ENCODE data around the gene CTNNBL1. TPM values are rescaled to one million over a fixed set of nuclear protein-coding genes. Genes with fewer than 3 reads are reported as not detected.

The CTNNBL1 gene
- total RNA-seq, 2 donors from 2014 or later = 68.6 to 68.7 TPM

DNA sequence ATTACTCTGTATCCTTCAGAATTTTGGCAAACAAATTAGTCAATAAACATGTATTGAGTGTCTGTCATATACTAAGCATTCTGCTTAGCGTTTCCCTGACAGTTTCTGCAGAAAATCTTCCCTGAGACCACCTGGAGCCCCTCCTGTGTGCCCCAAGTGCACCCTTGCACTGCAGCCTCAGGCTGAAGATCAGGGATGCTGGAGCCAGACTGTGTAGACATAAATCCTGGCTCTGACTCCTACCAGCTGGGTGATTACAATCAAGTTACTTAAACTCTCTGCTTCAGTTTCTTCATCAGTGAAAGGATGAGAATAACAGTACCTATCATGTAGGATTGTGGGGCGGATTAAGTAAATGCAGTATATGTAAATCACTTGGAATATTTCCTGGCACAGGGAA lies 155.7 kb downstream of the CTNNBL1 start:
- H3K27ac Mint-ChIP-seq = no peak overlapping the region
- TF ChIP-seq, protein P1, sequence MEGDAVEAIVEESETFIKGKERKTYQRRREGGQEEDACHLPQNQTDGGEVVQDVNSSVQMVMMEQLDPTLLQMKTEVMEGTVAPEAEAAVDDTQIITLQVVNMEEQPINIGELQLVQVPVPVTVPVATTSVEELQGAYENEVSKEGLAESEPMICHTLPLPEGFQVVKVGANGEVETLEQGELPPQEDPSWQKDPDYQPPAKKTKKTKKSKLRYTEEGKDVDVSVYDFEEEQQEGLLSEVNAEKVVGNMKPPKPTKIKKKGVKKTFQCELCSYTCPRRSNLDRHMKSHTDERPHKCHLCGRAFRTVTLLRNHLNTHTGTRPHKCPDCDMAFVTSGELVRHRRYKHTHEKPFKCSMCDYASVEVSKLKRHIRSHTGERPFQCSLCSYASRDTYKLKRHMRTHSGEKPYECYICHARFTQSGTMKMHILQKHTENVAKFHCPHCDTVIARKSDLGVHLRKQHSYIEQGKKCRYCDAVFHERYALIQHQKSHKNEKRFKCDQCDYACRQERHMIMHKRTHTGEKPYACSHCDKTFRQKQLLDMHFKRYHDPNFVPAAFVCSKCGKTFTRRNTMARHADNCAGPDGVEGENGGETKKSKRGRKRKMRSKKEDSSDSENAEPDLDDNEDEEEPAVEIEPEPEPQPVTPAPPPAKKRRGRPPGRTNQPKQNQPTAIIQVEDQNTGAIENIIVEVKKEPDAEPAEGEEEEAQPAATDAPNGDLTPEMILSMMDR (conservative IDR thresholded peaks at IDR 0.05) = no peak
- H3K27me3 Mint-ChIP-seq (ENCODE audit: insufficient read depth) = no peaks in the 10 kb centered on the region
- H3K36me3 Mint-ChIP-seq (ENCODE audit: low read depth) = peaks cover 24% of the 10 kb centered on the region
- H3K9ac ChIP-seq (ENCODE audit: extremely low read depth, low read length, poor library complexity, severe bottlenecking) = no peak overlapping the region
- H3K27me3 ChIP-seq (ENCODE audit: control insufficient read depth, insufficient read depth, low read length, poor library complexity, severe bottlenecking) = no peaks in the 10 kb centered on the region
- no peak overlapping the region for H3K4me3 ChIP-seq (ENCODE audit: low read length)
- H3K36me3 ChIP-seq (ENCODE audit: control insufficient read depth, insufficient read depth, low read length) = peaks cover 11% of the 10 kb centered on the region
- H3K4me1 ChIP-seq (ENCODE audit: control insufficient read depth, insufficient read depth, low read length) = peaks cover 23% of the 10 kb centered on the region
- WGBS, 2 experiments (ENCODE audit: insufficient coverage in 1 of 2, insufficient read length in 1 of 2) = 95 to 98% methylated on average over 2 of the region's 2 CpGs
- peaks cover 44% of the 10 kb centered on the region for H3K4me1 Mint-ChIP-seq
- DNase-seq = no peak
- no peaks in the 10 kb centered on the region for H3K9me3 Mint-ChIP-seq
- H3K9me3 ChIP-seq (ENCODE audit: control insufficient read depth, low read length) = no peaks in the 10 kb centered on the region
- H3K27ac ChIP-seq (ENCODE audit: low read depth, low read length) = no peak overlapping the region
- H3K4me3 Mint-ChIP-seq = no peak overlapping the region

DNA sequence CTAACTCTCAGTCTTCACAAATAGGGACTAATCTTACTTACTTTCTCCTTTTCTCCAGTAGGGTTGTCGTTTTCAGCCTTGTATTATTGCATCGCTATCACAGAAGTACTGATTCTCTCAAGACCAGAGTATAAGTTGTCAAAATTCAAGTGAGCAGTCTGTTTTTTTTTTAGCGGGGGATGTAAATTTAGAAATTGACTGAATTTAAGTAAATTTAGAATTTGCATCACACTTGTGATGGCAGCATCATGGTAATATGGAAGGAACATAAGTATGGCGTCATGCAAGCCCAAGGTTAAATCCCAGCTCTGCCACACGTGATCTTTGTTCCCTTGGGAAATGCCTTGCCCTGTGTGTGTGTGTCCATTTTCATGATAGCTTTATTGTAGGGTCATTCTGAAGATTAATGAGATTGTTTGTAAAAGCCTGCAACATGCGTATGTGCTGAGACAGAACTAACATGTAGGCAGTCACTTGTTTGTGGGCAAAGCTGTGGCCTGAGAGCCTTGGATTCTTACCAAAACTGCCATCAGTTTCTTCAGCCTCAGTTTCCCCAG lies 156.3 kb downstream of the CTNNBL1 start:
- WGBS, 2 experiments (ENCODE audit: insufficient coverage in 1 of 2, insufficient read length in 1 of 2) = 88 to 95% methylated on average over 5 to 6 of the region's 6 CpGs
- DNase-seq = no peak
- no peaks in the 10 kb centered on the region for H3K27me3 ChIP-seq (ENCODE audit: control insufficient read depth, insufficient read depth, low read length, poor library complexity, severe bottlenecking)
- H3K36me3 Mint-ChIP-seq (ENCODE audit: low read depth) = peaks cover 27% of the 10 kb centered on the region
- H3K27me3 Mint-ChIP-seq (ENCODE audit: insufficient read depth) = no peaks in the 10 kb centered on the region
- H3K36me3 ChIP-seq (ENCODE audit: control insufficient read depth, insufficient read depth, low read length) = peaks cover 13% of the 10 kb centered on the region
- H3K27ac Mint-ChIP-seq = no peak overlapping the region
- H3K27ac ChIP-seq (ENCODE audit: low read depth, low read length) = no peak overlapping the region
- TF ChIP-seq, protein P1 (conservative IDR thresholded peaks at IDR 0.05) = no peak
- H3K9ac ChIP-seq (ENCODE audit: extremely low read depth, low read length, poor library complexity, severe bottlenecking) = no peak overlapping the region
- no peaks in the 10 kb centered on the region for H3K9me3 Mint-ChIP-seq
- peaks cover 40% of the 10 kb centered on the region for H3K4me1 Mint-ChIP-seq
- no peak overlapping the region for H3K4me3 Mint-ChIP-seq
- H3K4me3 ChIP-seq (ENCODE audit: low read length) = no peak overlapping the region
- no peaks in the 10 kb centered on the region for H3K9me3 ChIP-seq (ENCODE audit: control insufficient read depth, low read length)
- peaks cover 19% of the 10 kb centered on the region for H3K4me1 ChIP-seq (ENCODE audit: control insufficient read depth, insufficient read depth, low read length)

DNA sequence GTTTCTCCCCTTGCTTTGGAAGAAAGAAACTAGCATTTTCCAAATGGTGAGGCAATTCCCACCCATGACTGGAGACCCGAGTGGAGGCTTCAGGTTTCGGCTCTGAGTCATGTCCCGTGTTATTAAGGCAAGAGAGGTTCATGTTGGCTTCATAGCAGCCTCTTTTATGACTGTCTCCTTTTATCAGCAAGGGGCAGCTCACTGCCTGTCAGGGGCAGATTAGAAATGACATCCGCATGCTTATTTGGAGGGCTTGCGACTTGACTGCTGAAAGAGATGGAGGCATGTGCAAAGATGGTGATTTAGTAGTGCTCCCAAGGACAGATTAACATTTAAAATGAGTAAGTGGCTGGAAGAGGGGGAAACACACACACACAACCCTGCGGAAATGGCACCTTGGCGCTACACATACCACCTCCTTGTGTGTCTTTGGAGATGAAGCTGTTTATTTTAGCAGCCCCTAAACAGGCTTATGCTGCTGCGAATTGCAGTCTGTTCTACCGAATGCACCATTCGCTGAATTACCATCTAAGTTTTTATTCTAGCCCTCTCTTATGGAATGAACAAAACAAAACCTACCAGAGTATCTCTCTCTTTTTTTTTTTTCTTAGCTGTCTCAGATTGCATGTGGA lies 157.0 kb downstream of the CTNNBL1 start:
- Histone ChIP-seq H3K9ac (ENCODE audit: extremely low read depth, low read length, poor library complexity, severe bottlenecking) (no peak overlapping the region), H3K27me3 (ENCODE audit: control insufficient read depth, insufficient read depth, low read length, poor library complexity, severe bottlenecking) (no peaks in the 10 kb centered on the region), H3K9me3 (ENCODE audit: control insufficient read depth, low read length) (no peaks in the 10 kb centered on the region), H3K4me1 (ENCODE audit: control insufficient read depth, insufficient read depth, low read length) (peaks cover 13% of the 10 kb centered on the region), H3K4me3 (ENCODE audit: low read length) (no peak overlapping the region), H3K27ac (ENCODE audit: low read depth, low read length) (no peak overlapping the region), H3K36me3 (ENCODE audit: control insufficient read depth, insufficient read depth, low read length) (peaks cover 13% of the 10 kb centered on the region)
- TF ChIP-seq, protein P1 (conservative IDR thresholded peaks at IDR 0.05) = no peak
- Mint-ChIP-seq H3K4me1 (peaks cover 35% of the 10 kb centered on the region), H3K9me3 (no peaks in the 10 kb centered on the region), H3K27me3 (ENCODE audit: insufficient read depth) (no peaks in the 10 kb centered on the region), H3K36me3 (ENCODE audit: low read depth) (peaks cover 32% of the 10 kb centered on the region), H3K27ac (no peak overlapping the region), H3K4me3 (no peak overlapping the region)
- DNase-seq = no peak
- 86 to 91% methylated on average over 8 to 10 of the region's 10 CpGs for WGBS, 2 experiments (ENCODE audit: insufficient coverage in 1 of 2, insufficient read length in 1 of 2)

Data from endodermal cell (in vitro differentiated cells).